ENCODE measurements around the gene POLR2I.
"Not testable (repeated sequence)": the region's sequence is repeated elsewhere in the genome, so short reads cannot be mapped to it uniquely, and the experiment has no call there.

The POLR2I gene

DNA sequence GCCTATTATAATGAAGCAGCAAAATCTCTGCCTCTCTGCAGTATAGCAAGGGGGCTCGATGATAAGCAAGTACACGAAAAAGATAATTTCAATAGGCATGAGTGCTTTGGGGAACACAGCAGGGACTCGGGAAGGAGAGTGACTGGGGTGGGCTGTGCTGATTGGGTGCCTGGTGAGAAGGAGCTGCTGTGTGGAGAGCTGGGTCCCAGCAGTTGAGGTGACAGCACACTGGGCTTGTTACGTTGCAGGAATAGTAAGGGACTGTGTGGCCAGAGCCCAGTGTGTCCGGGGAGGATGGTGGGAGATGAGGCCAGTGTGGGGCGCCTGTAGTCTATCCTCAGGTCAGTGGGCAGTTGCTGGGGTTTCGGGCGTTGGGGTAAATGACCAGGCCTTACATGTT lies 42.6 kb downstream of the POLR2I start:
- H3K9me3 Mint-ChIP-seq = no peaks in the 10 kb centered on the region
- H3K27me3 Mint-ChIP-seq = no peaks in the 10 kb centered on the region
- H3K4me3 Mint-ChIP-seq = no peak overlapping the region
- no peak overlapping the region for H3K27ac Mint-ChIP-seq
- ATAC-seq (no peak), DNase-seq (no peak)
- H3K36me3 Mint-ChIP-seq (ENCODE audit: low read depth) = peaks cover 38% of the 10 kb centered on the region
- peaks cover 2% of the 10 kb centered on the region for H3K4me1 Mint-ChIP-seq

DNA sequence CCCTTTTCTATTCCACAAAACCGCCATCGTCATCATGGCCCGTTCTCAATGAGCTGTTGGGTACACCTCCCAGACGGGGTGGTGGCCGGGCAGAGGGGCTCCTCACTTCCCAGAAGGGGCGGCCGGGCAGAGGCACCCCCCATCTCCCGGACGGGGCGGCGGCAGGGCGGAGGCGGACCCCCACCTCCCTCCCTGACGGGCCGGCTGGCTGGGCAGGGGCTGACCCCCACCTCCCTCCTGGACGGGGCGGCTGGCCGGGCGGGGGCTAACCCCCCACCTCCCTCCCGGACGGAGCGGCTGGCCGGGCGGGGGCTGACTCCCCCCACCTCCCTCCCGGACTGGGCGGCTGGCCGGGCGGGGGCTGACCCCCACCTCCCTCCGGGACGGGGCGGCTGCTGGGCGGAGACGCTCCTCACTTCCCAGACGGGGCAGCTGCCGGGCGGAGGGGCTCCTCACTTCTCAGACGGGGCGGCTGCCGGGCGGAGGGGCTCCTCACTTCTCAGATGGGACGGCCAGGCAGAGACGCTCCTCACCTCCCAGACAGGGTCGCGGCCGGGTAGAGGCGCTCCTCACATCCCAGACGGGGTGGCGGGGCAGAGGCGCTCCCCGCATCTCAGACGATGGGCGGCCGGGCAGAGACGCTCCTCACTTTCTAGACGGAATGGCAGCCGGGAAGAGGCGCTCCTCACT lies 45.7 kb downstream of the POLR2I start:
- ATAC-seq, H3K4me1 Mint-ChIP-seq, DNase-seq, H3K4me3 Mint-ChIP-seq, H3K27me3 Mint-ChIP-seq, H3K9me3 Mint-ChIP-seq, H3K27ac Mint-ChIP-seq: not testable (repeated sequence)
- peaks cover 39% of the 10 kb centered on the region for H3K36me3 Mint-ChIP-seq (ENCODE audit: low read depth)

DNA sequence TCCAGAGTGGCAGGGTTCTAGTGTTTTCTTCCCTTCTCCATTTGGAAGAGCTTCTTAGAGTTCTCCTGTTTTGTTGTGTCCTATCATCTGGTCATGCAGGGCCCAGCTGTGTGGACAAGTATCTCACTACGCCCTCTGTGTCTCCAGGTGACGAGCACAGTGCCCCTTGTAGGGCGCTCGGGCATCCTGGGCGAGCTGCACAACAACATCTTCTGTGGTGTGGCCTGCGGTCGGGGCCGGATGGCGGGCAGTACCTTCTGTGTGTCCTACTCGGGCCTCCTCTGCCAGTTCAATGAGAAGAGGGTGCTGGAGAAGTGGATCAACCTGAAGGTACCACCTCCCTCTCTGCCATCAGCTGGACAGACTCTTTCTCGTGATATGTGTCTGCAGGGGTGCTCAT lies 47.0 kb downstream of the POLR2I start:
- no peaks in the 10 kb centered on the region for H3K9me3 Mint-ChIP-seq
- H3K4me1 Mint-ChIP-seq = peaks cover 2% of the 10 kb centered on the region
- H3K4me3 Mint-ChIP-seq = no peak overlapping the region
- H3K36me3 Mint-ChIP-seq (ENCODE audit: low read depth) = peaks cover 40% of the 10 kb centered on the region
- ATAC-seq (no peak), DNase-seq (no peak)
- H3K27me3 Mint-ChIP-seq = no peaks in the 10 kb centered on the region
- no peak overlapping the region for H3K27ac Mint-ChIP-seq

DNA sequence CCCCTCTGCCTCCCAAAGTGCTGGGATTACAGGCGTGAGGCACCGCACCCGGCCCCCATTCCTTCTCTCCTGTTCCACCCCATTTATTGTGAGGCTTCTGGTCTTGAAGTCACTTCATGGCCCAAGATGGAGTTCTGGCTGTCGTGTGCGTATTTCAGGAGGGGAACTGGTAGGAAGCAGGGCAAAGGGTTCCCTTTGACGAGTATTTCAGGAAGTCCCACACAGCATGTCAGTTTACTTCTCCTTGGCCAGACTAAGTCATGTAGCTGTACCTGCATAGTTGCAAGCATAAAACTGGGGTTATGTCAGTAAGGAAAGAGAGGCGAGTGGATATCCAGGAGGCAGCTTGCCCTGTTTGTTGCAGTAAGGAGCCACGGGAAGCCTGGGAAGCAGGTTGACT lies 49.8 kb downstream of the POLR2I start:
- ATAC-seq (no peak), DNase-seq (no peak)
- H3K27ac Mint-ChIP-seq = no peak overlapping the region
- peaks cover 28% of the 10 kb centered on the region for H3K36me3 Mint-ChIP-seq (ENCODE audit: low read depth)
- no peaks in the 10 kb centered on the region for H3K9me3 Mint-ChIP-seq
- H3K27me3 Mint-ChIP-seq = no peaks in the 10 kb centered on the region
- no peak overlapping the region for H3K4me3 Mint-ChIP-seq
- no peaks in the 10 kb centered on the region for H3K4me1 Mint-ChIP-seq

Measured in activated naive CD8-positive, alpha-beta T cell treated with anti-CD3 and anti-CD28 coated beads, Interleukin-2, amount 50 U/mL, for 24 hours (primary cell).